ENCODE measurements around the gene FHIP2A.
A peak's percentile ranks its signal among the peaks of the same experiment; 100 is the strongest.
"Not testable (repeated sequence)": the region's sequence is repeated elsewhere in the genome, so short reads cannot be mapped to it uniquely, and the experiment has no call there.

The FHIP2A gene, protein sequence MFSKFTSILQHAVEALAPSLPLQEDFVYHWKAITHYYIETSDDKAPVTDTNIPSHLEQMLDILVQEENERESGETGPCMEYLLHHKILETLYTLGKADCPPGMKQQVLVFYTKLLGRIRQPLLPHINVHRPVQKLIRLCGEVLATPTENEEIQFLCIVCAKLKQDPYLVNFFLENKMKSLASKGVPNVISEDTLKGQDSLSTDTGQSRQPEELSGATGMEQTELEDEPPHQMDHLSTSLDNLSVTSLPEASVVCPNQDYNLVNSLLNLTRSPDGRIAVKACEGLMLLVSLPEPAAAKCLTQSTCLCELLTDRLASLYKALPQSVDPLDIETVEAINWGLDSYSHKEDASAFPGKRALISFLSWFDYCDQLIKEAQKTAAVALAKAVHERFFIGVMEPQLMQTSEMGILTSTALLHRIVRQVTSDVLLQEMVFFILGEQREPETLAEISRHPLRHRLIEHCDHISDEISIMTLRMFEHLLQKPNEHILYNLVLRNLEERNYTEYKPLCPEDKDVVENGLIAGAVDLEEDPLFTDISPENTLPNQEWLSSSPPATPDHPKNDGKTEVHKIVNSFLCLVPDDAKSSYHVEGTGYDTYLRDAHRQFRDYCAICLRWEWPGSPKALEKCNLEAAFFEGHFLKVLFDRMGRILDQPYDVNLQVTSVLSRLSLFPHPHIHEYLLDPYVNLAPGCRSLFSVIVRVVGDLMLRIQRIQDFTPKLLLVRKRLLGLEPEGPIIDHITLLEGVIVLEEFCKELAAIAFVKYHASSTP

DNA sequence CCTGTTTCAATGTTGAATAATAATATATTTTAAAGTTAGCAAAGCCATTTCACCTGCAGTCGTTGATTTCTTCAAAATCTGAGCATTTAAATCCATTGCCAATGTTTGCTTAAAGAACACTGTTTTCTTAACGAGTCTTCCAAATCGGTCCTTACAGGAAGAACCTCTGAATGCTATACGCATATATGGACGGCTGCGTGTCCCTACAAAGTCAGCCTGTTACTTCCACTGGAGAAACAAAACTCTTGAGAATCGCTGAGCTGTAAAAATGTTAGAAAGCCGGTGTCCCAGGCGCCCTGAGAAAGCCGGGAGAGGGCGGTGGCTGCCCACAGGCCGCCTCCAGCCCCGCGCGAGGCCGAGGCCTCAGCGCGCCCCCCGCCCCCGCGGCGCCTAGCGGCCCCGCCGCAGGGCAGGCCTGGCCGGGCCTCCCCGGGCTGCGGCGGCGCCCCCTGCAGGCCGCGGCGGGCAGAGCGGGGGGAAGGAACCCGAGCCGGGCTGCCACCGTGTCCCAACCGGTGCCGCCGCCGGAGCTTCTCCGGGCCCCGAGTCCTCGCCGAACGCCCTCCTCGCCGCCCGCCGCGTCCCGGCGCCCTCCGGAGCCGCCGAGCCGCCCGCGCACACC lies at the start of gene FHIP2A:
FHIP2A (plus strand) TSS at position 488 of the 622 bp plus-strand sequence. CDS start 299 bp downstream, outside the sequence.
- peak; percentile 79 for DNase-seq (ENCODE audit: low read depth)

DNA sequence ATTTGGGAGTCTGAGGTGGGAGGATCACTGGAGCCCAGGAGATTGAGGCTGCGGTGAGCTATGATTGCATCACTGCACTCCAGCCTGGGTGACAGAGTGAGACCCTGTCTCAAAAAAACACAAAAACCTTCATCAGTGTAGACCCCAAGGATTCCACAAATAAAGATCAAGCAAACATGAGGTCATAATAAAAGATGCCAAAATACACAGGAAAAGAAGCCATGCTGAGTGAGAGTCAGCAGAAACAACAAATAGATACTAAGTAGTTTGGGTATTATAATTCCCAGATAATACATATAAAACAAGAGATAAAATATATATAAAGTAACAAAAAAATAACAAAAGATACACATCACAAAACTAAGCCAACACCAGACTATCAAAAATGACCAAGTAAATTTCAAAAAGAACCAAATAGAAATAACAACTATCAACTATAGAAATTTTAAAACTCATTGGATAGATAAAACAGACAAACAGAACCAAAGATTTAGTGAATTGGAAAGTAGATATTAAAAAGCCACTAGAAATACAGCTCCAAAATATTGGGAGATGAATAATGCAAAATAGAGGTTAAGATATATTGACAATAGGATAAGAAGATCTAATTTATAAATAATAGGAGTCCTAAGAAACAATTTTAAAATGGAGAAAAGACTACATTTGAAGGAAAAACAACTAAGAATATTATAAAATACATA lies 48.9 kb upstream of the FHIP2A start:
- DNase-seq (ENCODE audit: low read depth): no peak

DNA sequence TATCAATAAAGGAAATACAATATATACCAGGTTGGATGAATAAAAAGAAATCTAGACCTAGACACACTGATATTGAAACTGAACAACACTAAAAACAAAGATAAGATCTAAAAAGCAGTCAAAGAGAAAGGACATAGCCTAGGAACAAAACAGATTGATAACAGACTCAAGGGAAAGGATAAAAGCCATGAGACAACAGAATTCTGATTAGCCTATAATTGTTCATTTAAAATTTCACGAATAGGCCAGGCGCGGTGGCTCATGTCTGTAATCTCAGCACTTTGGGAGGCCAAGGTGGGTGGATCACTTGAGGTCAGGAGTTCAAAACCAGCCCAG lies 48.4 kb upstream of the FHIP2A start:
- DNase-seq (ENCODE audit: low read depth): no peak

DNA sequence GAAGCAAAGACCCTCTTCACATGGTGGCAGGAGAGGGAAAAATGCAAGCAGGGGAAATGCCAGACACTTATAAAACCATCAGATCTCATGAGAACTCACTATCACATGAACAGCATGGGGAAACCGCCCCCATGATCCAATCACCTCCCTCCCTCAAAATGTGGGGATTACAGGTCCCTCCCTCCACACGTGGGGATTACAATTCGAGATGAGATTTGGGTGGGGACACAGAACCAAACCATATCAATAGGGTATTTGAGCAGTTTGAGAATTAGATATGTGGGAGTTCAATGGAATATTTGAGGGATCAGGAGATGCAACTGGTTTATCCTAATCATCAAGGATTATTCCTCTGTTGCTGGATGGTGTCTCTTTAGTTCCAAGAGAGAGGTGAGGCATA lies 46.5 kb upstream of the FHIP2A start:
- DNase-seq (ENCODE audit: low read depth): not testable (repeated sequence)

DNA sequence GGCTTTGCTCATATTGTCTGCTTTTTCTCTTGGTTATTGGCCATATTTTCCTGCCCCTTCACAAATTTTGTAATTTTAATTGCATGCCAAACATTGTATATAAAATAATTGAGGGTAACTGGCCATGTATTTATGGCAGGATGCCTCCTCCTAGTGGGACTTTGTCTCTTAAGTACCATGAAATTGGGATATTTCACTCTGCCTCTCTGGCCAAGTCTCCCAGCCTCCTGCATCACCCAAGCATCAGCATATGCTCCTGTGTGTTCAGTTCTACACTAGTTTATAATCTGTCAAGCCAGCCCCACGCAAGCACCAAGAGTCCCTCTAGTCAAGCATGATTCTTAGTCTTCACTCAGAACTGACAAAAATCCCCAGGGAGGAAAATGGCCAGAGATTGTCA lies 44.2 kb upstream of the FHIP2A start:
- DNase-seq (ENCODE audit: low read depth): no peak

DNA sequence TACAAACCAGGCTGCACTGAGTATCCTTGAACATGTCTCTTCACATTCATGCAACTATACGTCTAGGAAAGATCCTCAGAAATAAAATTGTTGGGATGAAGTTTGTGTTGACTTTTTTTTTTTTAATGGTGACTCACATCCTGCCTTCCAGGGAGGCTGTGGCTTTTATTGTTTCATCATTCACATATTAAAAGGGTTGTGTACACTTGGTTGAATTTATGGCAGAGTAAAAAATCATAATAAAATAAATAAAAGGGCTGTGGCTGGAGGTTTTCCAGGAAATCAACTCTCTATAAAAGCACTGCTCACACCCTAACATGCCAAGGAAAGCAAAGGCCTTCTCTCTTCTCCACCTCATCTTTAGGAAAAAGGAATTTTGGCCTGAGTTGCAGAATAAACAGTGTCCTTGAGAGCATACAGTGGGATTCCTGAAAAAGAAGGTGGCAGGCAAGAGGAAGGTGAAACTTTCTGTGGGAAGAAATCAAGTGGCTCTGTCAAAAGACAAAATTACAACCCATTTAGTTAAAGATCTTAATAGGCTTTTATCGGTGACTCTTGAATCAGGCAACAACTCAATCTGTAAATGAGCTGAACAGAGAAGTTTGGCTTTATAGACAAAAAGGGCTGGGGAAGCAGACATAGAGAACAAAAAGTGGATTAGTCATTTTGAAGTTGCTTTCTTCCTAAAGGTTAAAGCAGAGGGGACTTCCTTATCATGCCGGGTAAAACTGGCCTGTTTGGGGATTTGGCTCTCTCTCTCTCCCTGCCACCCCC lies 41.6 kb upstream of the FHIP2A start:
- no peak for DNase-seq (ENCODE audit: low read depth)

DNA sequence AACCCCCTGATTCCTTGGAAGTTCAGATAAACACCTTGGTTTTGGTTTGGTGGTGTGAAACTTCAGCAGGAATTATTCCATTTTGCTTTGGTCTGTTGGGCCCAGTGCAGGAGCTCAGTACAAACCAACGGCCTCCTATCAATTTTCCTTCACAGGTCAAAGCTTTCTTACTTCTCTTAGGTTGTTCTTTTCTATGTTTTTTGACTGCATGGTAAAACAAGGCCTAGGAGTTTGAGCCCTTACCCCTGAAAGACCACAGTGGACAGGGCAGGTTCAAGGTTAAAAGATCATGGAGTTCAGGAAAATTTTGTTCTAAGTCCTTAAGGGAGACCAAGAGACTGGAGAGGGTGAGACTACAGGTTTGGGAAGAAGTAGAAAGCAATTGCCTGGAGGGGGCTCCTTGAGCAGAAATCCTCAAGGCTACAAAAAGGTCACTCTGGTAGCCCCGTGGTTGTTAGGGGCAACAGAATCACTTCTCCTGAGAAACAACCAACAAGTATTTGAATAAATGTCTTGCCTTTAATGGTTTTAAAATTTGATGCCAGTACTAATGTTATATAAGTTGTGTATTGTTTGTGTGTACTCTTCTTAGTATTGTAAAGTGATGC lies 40.9 kb upstream of the FHIP2A start:
- DNase-seq (ENCODE audit: low read depth): no peak

DNA sequence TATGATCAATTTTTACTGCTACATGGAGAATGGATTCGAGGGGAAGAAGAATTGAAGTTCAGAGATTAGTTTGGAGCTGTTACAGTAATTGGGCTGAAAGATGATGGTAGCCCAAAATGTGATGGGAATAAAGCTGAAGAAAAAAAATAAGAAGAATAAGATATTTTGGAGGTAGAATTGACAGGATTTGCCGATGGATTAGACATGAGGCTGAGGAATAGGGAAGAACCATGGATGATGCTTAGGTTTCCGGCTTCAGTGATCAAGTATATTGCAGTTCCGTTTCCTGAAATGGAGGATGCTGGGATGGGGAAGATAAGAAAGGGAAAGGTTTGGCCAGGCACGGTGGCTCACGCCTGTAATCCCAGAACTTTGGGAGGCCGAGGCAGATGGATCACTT lies 38.9 kb upstream of the FHIP2A start:
- DNase-seq (ENCODE audit: low read depth): no peak

DNA sequence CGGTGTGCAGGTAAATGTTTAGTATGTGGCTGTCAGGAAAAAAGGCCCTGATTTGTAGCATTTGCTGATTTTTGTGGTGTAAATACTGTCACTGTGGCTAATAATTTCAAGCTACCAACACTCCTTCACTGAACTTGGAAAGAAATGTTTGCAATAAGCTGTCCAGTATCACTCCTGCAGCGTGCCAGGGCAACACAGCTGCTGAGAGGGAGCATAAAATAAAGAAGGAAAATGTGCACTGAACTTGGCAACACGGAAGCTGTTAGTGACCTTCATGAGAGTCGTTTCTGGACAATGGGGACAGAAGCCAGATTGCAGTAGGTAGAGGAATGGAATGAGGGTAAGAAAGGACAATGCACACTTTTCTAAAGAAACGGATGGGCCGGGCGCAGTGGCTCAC lies 37.9 kb upstream of the FHIP2A start:
- no peak for DNase-seq (ENCODE audit: low read depth)

DNA sequence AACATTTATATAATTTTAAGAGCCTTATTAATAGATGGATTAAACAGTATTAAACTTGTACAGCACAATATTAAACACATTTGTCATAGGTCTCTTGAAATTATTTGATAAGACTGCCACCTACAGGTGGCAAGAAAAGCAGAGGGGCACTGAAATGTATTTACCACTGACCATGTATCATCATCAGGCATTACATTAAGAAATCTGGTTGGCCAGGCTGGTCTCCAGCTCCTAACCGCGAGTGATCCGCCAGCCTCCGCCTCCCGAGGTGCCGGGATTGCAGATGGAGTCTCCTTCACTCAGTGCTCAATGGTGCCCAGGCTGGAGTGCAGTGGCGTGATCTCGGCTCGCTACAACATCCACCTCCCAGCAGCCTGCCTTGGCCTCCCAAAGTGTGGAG lies 35.1 kb upstream of the FHIP2A start:
- not testable (repeated sequence) for DNase-seq (ENCODE audit: low read depth)

DNA sequence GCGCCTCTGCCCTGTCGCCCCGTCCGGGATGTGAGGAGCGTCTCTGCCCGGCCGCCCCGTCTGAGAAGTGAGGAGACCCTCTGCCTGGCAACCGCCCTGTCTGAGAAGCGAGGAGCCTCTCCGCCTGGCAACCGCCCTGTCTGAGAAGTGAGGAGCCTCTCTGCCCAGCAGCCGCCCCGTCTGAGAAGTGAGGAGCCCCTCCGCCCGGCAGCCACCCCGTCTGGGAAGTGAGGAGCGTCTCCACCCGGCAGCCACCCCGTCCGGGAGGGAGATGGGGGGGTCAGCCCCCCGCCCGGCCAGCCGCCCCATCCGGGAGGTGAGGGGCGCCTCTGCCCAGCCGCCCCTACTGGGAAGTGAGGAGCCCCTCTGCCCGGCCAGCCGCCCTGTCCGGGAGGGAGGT lies 34.4 kb upstream of the FHIP2A start:
- not testable (repeated sequence) for DNase-seq (ENCODE audit: low read depth)

DNA sequence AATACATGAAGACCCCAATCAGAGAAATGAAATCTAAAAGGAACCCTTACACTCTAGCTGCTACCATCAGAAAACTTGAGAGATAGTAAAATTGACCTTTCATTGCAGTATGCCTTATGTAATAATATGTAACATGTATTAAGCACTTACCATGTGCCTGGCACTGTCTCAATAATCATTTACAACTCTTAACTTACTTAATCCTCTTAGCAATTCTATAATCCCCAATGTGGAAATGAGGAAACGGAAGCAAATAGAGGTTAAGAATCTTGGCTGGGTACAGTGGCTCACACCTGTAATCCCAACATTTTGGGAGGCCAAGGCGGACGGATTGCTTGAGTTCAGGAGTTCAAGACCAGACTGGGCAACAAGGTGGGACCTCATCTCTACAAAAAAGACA lies 29.8 kb upstream of the FHIP2A start:
- DNase-seq (ENCODE audit: low read depth): no peak

DNA sequence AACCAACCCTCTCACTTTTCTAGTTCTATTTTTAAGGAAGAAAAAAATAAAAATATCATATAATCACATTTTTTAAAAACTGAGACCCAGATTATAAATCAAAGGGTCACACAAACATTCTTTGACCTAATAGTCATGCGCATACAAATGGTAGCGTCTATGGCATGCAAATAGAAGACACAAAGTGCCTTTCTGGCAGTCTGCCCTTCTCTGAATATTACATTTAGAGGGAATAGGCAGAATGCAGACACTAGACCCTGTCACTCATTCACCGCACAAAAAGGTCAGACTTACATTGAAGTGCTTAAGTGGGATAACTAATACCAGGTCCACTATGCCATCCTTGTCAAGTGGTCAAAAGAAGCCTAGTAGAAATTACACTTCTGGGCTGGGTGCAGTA lies 26.5 kb upstream of the FHIP2A start:
- DNase-seq (ENCODE audit: low read depth): no peak

DNA sequence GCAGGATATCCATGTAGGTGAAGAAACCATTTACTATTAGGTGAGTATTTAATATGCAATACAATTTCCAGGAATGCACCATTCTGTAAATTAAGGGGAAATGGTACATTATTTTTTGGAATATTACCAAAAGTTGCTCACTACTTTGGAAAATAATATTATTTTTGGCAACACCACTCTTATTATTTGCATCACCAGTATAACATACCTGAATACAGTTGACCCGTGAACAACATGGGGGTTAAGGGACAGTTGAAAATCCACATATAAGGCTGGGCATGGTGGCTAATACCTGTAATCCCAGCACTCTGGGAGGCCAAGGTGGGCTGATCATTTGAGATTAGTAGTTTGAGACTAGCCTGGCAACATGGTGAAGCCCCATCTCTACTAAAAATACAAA lies 21.2 kb upstream of the FHIP2A start:
- DNase-seq (ENCODE audit: low read depth): no peak

DNA sequence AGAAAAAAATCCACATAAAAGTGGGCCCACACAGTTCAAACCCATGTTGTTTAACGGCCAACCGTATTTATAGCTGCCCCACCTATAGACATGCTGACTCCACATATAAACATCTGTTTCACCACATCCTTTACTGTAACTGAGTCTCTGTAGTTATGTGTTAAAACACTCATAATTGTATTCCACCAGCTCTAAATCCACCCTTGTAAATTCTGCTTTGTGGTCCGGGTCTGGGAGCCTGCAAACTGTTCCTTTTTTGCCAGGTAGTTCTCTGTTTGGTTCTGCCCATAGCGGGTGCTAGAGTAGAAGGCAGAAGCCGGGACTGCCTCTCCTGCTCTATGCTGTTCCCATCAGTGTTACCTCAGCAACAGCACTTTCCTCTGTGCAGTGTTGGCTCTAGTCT lies 20.2 kb upstream of the FHIP2A start:
- DNase-seq (ENCODE audit: low read depth): no peak

DNA sequence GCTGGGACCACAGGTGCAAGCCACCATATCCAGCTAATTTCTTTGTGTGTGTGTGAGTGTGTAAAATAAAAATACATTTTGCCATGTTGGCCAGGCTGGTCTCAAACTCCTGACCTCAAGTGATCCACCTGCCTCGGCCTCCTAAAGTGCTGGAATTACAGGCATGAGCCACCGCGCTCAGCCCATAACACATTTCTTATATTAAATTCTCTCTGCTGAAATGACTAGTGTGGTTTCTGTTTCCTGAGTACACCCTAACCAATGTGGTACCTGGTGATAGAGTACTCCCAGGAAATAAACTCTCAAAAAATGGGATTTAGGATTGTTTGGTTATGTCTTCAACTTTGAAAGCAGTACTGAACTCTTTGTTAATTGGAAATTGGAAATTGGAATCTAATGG lies 19.4 kb upstream of the FHIP2A start:
- DNase-seq (ENCODE audit: low read depth): no peak

DNA sequence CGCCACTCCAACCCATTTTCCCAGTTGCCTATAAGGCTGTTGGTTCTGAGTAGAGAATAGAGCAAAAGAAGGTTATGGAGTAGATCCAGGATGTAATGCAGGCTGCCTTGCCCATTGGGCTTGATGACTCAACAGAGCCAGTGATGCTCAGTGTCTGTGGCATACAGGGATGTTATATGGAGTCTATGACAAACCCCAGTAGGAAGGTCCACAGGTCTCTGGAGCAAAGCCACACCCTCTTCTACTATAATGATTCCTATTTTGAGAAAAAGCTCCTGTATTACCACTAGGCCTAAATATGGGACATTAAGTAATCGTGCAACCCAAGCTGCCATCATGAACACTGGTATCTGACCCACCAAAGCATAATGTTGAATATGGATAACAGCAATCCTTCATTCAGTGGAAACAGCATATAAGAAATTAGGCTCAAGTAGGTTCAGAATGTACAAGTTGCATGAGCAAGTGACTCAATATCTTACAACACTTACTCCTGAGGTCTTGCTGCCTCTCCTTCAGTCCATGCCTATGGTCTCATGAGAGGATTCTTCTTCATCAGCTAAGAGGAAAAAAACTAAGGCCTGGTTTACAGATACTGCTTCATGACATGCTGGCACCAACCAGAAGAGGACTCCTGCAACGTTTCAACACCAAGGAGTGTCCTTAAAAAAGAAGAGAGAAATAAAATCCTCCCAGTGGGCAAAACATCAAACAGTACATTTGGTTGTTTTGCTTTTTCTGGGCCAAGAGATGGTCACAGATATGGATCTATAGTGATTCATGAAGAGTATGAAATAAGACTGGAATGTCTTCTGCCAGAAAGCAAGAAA lies 14.8 kb upstream of the FHIP2A start:
- no peak for DNase-seq (ENCODE audit: low read depth)

DNA sequence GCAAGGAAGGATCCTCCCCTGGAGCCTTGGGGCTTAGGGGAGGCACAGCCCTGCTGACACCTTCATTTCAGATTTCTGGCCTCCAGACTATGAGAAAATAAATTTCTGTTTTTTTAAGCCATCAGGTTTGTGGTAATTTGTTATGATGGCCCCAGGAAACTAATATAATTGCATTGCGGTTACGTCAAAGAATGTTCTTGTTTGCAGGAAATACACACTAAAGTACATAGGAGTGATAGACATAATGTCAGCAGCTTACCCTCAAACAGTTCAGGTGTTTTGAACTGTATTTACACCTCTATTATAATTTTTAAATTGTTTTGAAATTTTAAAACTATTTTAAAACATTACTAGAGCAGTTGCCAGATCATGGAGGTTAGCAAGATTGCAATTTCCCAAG lies 12.6 kb upstream of the FHIP2A start:
- DNase-seq (ENCODE audit: low read depth): no peak

DNA sequence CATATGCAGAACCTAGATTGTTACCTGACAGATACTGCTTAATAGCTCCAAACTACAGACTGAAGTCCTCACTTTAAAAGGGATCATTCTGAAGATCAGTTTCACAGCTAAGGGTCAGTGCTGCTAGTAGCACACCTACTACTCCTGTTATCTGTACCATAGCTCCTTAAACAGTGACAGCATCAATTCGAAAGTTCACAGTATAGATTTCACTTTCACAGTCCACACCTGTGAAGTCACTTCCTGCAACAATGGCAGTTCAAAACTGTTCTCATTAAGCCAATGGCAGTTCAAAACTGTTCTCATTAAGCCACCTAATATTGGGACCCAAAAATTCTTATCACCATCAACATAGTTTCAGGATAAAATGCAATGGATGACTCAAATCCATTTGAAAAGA lies 10.7 kb upstream of the FHIP2A start:
- no peak for DNase-seq (ENCODE audit: low read depth)

DNA sequence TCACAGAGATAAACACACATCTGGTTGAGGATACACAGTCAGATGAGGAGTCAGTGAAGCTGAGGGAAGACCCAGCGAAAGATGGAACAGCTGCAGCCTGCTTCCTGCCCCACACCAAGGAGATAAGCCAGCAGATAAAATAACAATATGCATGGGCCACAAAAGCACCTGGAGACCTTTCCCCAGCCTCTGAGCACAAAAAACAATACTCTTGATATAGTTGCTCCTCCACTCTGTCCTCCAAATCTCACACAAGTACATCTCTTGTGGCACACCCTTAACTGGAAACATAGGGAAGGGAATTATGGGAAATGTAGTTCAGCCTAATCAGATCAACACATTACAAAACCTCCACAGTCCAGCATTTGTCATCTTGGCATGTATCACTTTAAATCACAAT lies 9.7 kb upstream of the FHIP2A start:
- no peak for DNase-seq (ENCODE audit: low read depth)

Data from activated T-helper 1 cell treated with Interleukin-2 at 50 U/mL for 16 hours (primary cell).